Stimulated activated CD4-positive, alpha-beta T cell treated with anti-CD3 and anti-CD28 coated beads, Interleukin-12 subunit alpha, Interleukin-12 subunit beta, amount 100 ng/mL, for 4 hours (primary cell): ENCODE data around the gene OFD1.
A peak's percentile ranks its signal among the peaks of the same experiment; 100 is the strongest.

ENCODE experiments used
- DNase-seq: peaks from one replicate; pipeline ENCODE4 v3.0.0-alpha.2; 2020

OFD1 gene

DNA sequence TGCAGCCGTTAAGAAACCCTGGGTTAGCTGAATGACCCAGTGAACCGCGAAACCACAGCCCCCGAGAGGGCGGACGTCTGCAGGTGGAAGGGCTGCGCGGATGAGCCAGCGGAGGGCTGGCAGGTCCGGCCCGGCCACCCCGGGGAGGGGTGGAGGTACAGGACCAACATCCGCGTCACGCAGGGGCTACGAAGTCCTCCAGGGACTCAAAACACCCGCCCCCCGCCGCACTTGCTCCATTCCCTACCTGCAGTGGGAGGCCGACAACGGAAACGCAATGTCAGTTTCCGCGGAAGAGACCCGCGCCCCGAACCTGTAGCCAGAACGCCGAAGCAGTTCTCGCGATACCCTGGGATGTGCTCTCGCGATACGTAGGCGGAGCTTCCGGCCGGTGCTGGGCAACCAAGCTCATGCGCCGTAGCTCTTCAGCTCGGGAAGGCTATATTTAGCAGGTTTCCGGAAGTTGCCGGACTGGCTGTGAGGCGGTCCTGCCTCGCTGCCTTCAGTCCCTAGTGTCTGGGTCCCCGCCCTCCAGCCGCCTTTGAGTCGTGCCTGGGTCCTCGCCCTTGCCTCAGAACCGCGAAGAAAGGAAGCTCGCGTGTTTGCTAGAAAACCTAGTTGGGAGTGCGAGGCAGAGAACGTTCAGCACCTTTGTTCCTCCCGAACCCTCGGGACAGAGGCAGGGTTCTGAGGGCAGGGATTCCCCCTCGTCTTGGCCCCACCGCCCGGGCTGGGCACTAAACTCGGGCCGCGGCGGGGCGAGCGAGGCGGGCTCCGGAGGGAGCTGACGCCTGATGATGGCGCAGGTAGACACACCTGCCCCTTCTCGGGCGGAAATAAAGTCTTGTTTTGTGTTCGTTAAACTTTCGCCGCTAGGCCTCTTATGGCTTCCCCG, at the start of gene OFD1, which contains the start of gene TRAPPC2:
Gene OFD1, plus strand, starts transcription at position 471 of the 895 bp plus-strand sequence. Its CDS starts 324 bp downstream, at position 795.
Gene TRAPPC2, minus strand, starts transcription at position 343 of the 895 bp plus-strand sequence. CDS start 14,657 bp downstream, outside the sequence.
- peak; percentile 80 for DNase-seq

- DNase-seq: no peak
Observed at GRCh38 chrX:13685126-13685763, 49.3 kb upstream of the OFD1 start.

- no peak for DNase-seq
Observed at GRCh38 chrX:13687203-13687602, 47.3 kb upstream of the OFD1 start.

DNA sequence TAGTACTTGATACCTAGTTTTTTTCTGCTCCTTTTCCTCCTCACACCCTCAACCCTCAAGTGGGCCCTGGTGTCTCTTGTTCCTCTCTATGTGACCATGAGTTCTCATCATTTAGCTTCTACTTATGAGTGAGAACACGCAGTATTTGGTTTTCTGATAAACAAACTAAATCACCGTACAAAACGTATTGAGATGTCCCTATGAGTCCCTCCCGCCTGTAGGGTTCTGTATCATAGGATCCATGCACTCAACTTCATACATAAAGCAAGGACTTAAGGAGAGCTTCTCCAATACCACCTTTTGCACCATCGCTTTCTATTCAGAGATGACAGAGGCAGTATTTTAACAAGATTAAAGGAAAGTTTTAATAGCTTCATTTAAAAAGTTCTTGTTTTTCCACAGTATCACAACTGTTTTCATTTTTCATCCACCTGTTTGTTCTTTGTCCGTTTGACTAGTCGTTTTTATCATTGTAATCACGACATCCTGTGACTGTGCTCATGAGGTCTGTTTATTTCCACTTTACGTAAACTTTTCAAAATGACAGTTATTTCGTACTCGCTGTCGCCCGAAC, 46.1 kb upstream of the OFD1 start:
- DNase-seq: no peak

DNA sequence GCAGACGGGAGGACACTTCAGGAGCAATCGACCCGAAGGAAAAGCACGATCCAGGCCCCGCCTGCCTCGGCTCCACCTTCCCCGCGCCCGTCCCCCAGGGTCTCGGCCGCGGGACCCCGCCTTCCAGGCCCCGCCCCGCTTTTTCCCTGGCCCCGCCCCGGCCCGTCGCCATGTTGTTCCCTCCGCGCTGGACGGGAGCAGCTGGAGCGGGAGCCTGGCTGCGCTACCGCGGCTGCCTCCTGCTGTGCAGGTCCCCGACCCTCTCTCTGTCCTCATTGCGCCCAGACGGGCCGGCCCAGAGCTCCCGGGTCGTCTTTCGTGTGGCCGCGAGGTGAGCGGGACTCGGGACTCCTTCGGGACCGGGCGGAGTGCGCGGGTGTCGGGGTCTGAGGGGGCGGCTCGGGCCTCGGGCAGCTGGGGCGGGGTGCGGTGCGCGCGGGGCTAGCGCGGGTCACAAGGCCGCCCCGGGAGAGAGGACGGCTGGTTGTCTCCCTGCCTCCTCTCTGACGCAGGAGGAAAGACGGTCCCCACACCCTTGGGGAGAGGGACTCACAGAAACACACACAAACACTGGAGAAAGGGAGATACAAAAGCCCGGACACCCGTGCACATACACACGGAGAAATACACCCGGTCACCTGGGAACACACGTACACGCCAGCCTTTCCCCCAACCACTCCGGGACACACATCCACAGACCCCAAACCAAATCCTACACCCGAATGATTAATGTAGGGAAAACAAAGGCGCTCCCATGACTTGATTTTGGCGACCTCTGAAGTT, 45.4 kb upstream of the OFD1 start, which contains the start of gene RAB9A:
Gene RAB9A, plus strand, starts transcription at position 171 of the 783 bp plus-strand sequence. CDS start 19,619 bp downstream, outside the sequence.
- peak; percentile 80 for DNase-seq

- DNase-seq: no peak
Observed at GRCh38 chrX:13689741-13690211, 44.8 kb upstream of the OFD1 start.

- no peak for DNase-seq
Observed at GRCh38 chrX:13690836-13691235, 43.7 kb upstream of the OFD1 start.

DNA sequence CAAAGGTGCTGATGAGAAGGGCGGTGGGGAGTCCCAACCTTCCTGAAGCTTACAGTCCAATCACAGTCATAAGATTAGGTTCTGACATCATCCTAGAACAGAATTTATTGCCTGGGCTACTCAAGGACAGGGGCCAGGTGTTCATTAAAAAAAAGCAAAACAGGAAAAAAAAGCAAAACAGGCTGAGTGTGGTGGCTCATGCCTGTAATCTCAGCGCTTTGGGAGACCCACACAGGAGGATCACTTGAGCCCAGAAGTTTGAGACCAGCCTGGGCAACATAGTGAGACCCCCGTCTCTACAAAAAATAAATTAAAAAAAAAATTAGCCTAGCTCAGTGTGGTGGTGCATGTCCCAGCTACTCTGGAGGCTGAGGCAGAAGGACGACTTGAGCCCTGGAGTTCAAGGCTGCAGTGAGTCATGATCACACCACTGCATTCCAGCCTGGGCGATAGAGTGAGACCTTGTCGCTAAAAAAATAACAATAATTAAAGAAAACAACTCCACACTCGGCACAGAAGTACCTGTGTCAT, 42.6 kb upstream of the OFD1 start:
- DNase-seq: no peak

DNA sequence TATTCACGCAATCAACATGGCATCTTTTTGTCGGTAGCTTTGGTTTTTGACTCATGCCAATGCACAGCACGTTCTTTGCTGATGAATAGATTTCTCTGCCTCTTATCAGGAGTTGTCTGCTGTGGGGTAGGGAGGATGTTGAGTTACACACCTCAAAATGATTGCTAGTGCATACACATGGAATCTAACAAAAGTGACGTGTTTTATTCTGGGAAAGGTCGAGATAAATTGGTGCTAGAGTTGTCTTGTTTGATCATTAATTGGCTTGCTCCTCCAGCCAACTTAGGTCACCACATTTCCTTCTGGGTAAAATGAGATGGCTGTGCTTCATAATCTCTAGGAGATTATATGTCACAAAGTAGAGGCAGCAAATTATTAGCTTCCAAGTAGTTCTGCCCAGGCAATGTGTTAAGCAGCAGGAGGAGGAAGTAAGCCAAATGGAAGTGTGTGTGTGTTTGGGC, 41.7 kb upstream of the OFD1 start:
- no peak for DNase-seq

- DNase-seq: no peak
Observed at GRCh38 chrX:13693341-13693961, 41.1 kb upstream of the OFD1 start.

GRCh38 chrX:13694359-13694758, 40.2 kb upstream of the OFD1 start:
- no peak for DNase-seq

- no peak for DNase-seq
Observed at GRCh38 chrX:13694983-13695382, 39.6 kb upstream of the OFD1 start.

- no peak for DNase-seq
Observed at GRCh38 chrX:13695601-13696115, 38.9 kb upstream of the OFD1 start.

DNA sequence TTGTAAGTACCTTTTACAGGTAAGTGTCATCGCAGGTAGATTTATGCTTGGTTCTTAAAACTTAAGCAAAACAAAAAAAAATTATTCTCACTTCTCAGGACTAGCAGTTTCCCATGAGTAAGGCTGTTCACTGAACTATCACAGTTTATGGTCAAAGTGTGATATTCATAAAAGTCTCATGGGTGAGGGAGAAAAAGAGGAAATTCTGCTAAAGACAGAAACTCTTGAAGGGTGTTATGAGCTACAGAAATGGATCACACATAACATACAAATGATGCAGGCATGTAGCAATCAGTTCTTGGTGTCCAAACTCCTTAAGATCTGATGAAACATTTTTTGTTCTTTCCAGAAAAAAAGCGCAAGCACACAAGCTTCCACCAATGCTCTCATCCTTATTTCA, 37.1 kb upstream of the OFD1 start:
- DNase-seq: no peak

- no peak for DNase-seq
Observed at GRCh38 chrX:13697976-13698375, 36.6 kb upstream of the OFD1 start.

DNA sequence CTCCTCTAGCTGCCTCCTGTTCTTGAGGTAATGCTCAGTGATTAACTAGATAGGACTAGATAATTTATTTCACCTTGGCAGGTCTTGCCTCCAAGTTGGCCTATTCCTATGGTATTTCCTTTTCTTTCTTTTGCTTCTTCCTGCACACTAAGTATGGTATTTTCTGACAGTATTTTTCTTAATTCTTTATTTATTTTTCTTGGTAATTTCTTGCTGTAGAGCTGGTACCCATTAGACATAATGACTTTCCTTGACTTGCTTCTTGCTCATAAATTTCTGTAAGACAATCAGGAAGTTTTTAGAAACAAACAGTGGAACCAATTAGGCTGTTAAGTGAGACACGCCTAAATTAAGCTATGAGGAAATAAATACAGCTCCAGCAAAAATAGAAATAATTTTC, 36.1 kb upstream of the OFD1 start:
- DNase-seq: no peak

GRCh38 chrX:13699183-13699826, 35.2 kb upstream of the OFD1 start:
- no peak for DNase-seq

- no peak for DNase-seq
Observed at GRCh38 chrX:13700380-13700779, 34.2 kb upstream of the OFD1 start.

DNA sequence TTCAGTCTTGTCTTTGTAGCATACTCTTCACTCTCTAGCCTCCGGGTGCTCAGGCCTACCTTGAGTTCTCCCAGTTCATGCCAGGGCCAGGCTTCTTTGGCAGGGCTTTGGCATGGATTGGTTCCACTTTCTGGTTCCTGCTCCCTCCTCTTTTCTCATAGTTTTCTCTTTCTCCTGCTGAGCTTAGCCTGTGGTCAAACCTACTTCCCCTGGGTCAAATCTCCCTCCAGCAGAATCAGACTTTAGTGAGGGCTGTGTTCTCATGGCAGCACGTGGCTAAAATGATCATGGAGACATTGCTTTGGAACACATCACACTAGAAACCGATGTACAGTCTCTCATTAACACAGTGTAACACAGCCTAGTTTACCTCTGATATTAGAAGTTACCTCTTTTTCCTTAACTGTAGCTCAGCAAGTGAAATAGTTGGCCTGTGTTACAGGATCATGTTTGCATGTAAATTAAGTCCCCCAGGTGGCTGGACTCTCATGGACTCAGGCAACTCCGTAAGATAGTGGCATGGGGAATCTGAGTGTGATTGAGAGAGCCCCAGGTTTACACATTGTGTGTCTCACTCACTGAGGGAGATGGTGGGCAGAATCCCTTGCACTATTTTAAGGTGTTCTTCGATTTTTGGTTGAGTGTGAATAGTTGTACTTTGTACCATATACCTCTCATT, 32.3 kb upstream of the OFD1 start:
- DNase-seq: no peak

- DNase-seq: no peak
Observed at GRCh38 chrX:13703135-13703534, 31.4 kb upstream of the OFD1 start.
